Cardiac muscle cell (in vitro differentiated cells and primary cell): ENCODE results near the gene WSB1. TPM values are rescaled to one million over a fixed set of nuclear protein-coding genes. Genes with fewer than 3 reads are reported as not detected.

Experiments used
- DNase-seq, 2 donors: peaks; one replicate each; pipeline versions ENCODE4 v3.0.0 to v3.0.0-alpha.2; 2010 to 2017; ENCODE audit warnings: low read depth in 1 of 2, low spot score in 1 of 2
- H3K27ac ChIP-seq: fragments of 200-600 bp; sonication (generic); 2 replicates; pipeline ENCODE4 v1.5.1; 2016
- H3K27me3 ChIP-seq: fragments of 200-600 bp; sonication (generic); 2 replicates; pipeline ENCODE4 v1.6.0; 2016; ENCODE audit warnings: control low read depth
- H3K36me3 ChIP-seq: fragments of 200-600 bp; sonication (generic); 2 replicates; pipeline ENCODE4 v1.5.1; 2016; ENCODE audit warnings: control low read depth
- H3K4me1 ChIP-seq: fragments of 200-600 bp; sonication (generic); 2 replicates; pipeline ENCODE4 v1.8.1; 2017; ENCODE audit warnings: low read depth, mild to moderate bottlenecking, mixed run types
- H3K4me3 ChIP-seq: fragments of 200-600 bp; sonication (generic); 2 replicates; pipeline ENCODE4 v1.5.1; 2016; ENCODE audit warnings: mild to moderate bottlenecking
- H3K9me3 ChIP-seq: fragments of 200-600 bp; sonication (generic); 2 replicates; pipeline ENCODE4 v1.5.1; 2017; ENCODE audit warnings: low read depth, mild to moderate bottlenecking, control low read depth
- CTCF ChIP-seq: IDR thresholded peaks from 2 replicates; pipeline ENCODE4 v1.5.1; 2012; ENCODE audit warnings: low read depth, mild to moderate bottlenecking, low read length
- polyA plus RNA-seq: library from polyadenylated mRNA; unstranded; fragments of >200 nt; fragmentation: Nextera tagmentation; extraction: Ambion mirVana; gene quantifications from 2 replicates; pipeline ENCODE4 v1.2.1, GENCODE V29; 2016
- total RNA-seq: library from RNA; depleted of rRNA; stranded (reverse); fragments of >200 nt; gene quantifications from 2 replicates; pipeline ENCODE4 v1.2.3, GENCODE V29; 2016

WSB1 gene
- total and polyA plus RNA-seq, 2 experiments from 2014 or later = 308 to 471 TPM

- Histone ChIP-seq H3K36me3 (no peaks in the 10 kb centered on the region), H3K4me3 (peak overlapping the region; percentile 51), H3K9me3 (no peaks in the 10 kb centered on the region), H3K4me1 (peaks cover 4% of the 10 kb centered on the region), H3K27ac (no peak overlapping the region), H3K27me3 (no peaks in the 10 kb centered on the region)
- DNase-seq = no peak
- no peak for TF ChIP-seq CTCF
Observed at GRCh38 chr17:27353033-27353460, 59.1 kb downstream of the WSB1 start.

GRCh38 chr17:27353461-27354050, 59.6 kb downstream of the WSB1 start:
- peaks cover 4% of the 10 kb centered on the region for H3K4me1 ChIP-seq
- H3K36me3 ChIP-seq = no peaks in the 10 kb centered on the region
- peak overlapping the region; percentile 51 for H3K4me3 ChIP-seq
- peak; percentile 60 for TF ChIP-seq CTCF
- H3K27me3 ChIP-seq = no peaks in the 10 kb centered on the region
- no peaks in the 10 kb centered on the region for H3K9me3 ChIP-seq
- H3K27ac ChIP-seq = no peak overlapping the region
- peak; percentile 90 to 97 for DNase-seq

- Histone ChIP-seq H3K36me3 (no peaks in the 10 kb centered on the region), H3K4me3 (peak overlapping the region; percentile 51), H3K27ac (no peak overlapping the region), H3K27me3 (no peaks in the 10 kb centered on the region), H3K4me1 (peaks cover 4% of the 10 kb centered on the region), H3K9me3 (no peaks in the 10 kb centered on the region)
- TF ChIP-seq CTCF = no peak
- no peak for DNase-seq
Observed at GRCh38 chr17:27354051-27354490, 60.2 kb downstream of the WSB1 start.

- peaks cover 4% of the 10 kb centered on the region for H3K4me1 ChIP-seq
- no peaks in the 10 kb centered on the region for H3K36me3 ChIP-seq
- H3K27ac ChIP-seq = no peak overlapping the region
- no peak overlapping the region for H3K4me3 ChIP-seq
- no peaks in the 10 kb centered on the region for H3K9me3 ChIP-seq
- no peak for DNase-seq
- no peaks in the 10 kb centered on the region for H3K27me3 ChIP-seq
- no peak for TF ChIP-seq CTCF
Observed at GRCh38 chr17:27354491-27355081, 60.7 kb downstream of the WSB1 start.

GRCh38 chr17:27355419-27355818, 61.5 kb downstream of the WSB1 start:
- Histone ChIP-seq H3K9me3 (no peaks in the 10 kb centered on the region), H3K27me3 (no peaks in the 10 kb centered on the region), H3K4me1 (peaks cover 4% of the 10 kb centered on the region), H3K27ac (no peak overlapping the region), H3K36me3 (no peaks in the 10 kb centered on the region), H3K4me3 (no peak overlapping the region)
- TF ChIP-seq CTCF = no peak
- no peak for DNase-seq
